ENCODE results near the gene ERCC6L.
A peak's percentile ranks its signal among the peaks of the same experiment; 100 is the strongest.

ERCC6L gene, protein sequence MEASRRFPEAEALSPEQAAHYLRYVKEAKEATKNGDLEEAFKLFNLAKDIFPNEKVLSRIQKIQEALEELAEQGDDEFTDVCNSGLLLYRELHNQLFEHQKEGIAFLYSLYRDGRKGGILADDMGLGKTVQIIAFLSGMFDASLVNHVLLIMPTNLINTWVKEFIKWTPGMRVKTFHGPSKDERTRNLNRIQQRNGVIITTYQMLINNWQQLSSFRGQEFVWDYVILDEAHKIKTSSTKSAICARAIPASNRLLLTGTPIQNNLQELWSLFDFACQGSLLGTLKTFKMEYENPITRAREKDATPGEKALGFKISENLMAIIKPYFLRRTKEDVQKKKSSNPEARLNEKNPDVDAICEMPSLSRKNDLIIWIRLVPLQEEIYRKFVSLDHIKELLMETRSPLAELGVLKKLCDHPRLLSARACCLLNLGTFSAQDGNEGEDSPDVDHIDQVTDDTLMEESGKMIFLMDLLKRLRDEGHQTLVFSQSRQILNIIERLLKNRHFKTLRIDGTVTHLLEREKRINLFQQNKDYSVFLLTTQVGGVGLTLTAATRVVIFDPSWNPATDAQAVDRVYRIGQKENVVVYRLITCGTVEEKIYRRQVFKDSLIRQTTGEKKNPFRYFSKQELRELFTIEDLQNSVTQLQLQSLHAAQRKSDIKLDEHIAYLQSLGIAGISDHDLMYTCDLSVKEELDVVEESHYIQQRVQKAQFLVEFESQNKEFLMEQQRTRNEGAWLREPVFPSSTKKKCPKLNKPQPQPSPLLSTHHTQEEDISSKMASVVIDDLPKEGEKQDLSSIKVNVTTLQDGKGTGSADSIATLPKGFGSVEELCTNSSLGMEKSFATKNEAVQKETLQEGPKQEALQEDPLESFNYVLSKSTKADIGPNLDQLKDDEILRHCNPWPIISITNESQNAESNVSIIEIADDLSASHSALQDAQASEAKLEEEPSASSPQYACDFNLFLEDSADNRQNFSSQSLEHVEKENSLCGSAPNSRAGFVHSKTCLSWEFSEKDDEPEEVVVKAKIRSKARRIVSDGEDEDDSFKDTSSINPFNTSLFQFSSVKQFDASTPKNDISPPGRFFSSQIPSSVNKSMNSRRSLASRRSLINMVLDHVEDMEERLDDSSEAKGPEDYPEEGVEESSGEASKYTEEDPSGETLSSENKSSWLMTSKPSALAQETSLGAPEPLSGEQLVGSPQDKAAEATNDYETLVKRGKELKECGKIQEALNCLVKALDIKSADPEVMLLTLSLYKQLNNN

DNA sequence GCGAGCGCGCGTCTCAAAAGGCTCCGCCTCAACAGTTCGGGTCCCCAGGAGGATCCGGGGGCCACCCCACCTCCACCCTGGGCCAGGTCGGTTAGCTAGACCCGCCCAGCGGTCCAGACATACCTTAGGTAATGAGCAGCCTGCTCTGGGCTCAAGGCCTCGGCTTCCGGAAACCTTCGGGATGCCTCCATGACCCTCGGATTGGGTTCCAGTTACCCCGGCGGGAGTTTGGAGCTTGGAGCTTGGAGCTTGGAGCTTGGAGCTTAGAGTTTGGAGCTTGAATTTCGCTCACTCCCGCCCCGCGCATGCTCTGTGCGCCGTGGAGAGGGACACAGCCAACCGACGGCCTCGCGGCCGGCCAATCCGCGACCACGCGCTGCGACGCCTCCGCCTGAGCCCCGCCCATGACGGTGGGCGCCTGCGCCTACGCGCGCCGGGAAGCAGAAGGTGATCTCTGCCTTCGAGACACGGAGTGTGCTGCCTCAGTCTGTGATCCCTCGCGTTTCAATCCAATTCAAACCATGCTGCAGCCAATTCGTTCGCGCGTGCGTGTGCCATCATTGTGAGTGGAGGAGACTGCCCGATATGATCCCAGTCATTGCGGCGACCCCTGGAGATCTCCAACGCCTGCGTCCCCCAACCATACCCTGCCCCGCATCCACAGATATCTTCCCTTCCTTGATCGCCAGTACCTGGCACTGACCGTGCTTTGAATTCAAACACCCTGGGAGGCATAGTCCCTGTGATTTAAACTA lies at the start of gene ERCC6L:
TSS of gene ERCC6L (minus strand) at position 307 of the 755 bp plus-strand sequence. CDS start at position 191, 116 bp downstream.
- DNase-seq (ENCODE audit: low read depth) = peak; percentile 88

DNA sequence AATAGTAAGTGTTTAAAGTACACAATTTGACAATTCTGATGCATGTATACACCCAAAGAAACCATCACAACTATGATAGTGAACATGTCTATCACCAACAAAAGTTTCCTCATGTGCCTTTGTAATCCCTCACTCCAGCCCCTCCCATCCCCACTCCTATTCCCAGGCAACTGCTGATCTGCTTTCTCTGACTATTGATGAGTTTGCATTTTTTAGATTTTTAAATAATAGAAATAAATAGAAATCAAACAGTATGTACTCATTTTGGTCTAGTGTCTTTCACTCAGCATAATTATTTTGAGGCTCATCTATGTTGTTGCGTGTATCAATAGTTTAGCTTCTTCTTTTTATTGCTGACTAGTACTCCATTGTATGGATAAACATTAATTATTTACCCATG lies 43.5 kb upstream of the ERCC6L start:
- DNase-seq (ENCODE audit: low read depth) = no peak

DNA sequence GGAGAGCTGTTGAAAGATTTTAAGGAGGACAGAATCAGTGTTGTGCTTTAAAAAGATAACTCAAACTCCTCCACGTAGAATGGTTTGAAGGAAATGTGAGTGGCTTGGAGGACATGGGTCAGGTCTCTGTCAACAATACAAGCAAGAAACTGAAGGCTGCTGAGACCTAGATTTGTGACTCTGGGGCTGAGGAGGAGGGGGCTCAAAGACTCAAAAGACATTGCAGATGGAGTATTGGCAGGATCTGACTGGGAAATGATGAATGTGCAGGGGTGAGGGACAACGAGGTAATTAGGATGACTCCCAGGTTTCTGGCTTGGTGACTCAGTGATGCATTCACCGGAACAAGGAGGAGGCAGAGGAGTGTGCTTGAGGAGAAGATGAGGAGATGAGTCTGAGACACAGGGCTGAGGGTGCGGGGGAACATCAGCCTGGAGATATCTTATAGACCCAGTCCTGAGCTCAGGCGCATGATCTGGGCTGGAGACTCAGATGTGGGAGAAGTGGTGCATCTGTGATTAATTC lies 41.6 kb upstream of the ERCC6L start:
- DNase-seq (ENCODE audit: low read depth) = peak; percentile 84

DNA sequence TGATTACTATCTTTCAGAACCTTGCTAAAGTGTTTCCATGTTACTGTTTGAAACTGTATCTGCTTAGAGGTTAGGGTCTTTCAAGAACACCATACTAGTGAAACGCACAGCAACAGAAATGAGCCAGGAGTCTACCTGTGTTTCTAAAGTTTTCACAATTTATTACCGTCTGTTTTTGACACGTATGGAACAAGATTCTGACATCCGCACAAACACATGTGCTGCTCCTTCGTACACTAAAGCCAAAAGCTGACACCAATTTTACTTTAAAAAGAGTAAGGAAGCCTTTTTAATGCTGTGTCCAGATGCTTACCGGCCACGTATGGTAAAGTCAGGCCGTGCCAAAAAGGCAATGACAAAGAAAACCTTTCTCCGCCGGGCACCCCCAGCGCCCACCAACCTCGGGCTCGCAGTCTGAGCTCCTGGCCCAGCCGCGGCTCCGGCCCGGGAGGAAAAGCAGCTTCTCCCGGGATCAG lies 37.7 kb upstream of the ERCC6L start:
- DNase-seq (ENCODE audit: low read depth) = no peak

DNA sequence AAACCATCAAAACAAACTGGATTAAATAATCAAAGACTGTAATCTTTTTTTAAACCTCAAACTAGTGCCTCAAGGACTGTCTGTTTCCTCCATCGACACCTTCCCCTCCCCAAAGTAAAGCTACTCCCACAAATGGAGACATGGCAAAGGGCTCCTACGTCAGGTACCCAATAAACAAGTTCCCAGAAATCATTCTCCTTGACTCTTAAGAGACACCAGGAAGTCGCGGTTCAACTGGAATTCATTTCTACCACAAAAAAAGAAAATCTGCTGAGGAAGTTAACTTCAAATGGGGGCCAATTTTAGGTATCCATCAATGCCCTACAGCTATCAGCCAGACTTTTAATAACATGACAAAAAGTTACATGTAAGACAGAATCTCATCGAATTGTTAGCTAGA lies 35.7 kb upstream of the ERCC6L start:
- peak; percentile 45 for DNase-seq (ENCODE audit: low read depth)

DNA sequence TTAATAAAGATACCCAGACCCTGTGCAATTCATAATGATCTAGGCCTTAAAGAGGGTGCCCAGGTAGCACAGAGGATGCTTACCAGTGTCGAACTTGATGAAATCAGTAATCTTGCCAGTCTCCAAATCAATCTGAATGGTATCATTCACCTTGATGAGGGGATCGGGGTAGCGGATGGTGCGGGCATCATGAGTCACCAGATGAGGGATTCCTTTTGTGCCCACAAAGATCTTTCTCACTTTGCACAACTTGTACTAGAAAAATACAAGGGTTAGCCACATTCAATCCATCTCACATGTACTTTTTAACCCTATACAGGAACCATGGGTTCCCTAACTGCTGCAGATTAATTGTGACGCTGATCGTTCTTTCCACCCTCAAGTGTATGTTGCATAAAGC lies 34.9 kb upstream of the ERCC6L start:
- peak; percentile 46 for DNase-seq (ENCODE audit: low read depth)

DNA sequence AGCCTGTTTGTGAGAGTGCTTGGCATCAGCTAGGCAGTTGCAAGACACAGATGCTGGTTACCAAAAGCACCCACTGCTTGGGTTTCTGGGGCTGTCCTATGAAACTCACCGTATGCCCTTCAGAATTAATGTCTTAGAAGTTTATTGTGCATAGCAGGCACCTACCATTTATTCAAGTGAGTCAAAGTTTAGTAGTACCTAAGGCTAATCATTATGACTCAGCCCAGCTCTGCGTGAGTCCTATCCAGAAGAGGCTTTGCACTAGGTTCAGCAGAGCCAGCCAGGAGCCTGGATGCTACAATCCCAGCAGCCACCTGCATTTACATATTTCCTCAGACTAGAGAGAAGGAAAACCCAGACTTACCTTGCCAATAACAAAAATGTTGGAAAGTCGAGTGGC lies 34.0 kb upstream of the ERCC6L start:
- peak; percentile 85 for DNase-seq (ENCODE audit: low read depth)

DNA sequence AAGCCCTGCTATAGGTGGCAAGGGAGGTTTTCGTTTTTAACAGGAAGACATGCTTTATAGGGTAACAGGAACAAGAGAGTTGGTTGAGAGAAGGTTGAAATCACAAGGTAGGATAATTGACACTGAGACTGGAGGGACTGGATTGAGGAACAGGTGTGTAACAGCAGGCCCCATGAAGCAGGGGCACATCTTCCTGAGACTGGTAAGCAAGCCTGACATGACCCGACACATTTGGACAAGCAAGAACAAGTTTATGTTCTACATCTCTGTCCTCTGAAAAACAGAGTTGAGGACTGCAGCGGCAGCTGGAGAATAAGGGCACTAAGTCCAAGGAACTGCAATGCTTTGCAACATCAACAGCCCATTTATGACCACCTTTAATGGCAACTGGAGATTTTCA lies 33.0 kb upstream of the ERCC6L start:
- DNase-seq (ENCODE audit: low read depth) = no peak

DNA sequence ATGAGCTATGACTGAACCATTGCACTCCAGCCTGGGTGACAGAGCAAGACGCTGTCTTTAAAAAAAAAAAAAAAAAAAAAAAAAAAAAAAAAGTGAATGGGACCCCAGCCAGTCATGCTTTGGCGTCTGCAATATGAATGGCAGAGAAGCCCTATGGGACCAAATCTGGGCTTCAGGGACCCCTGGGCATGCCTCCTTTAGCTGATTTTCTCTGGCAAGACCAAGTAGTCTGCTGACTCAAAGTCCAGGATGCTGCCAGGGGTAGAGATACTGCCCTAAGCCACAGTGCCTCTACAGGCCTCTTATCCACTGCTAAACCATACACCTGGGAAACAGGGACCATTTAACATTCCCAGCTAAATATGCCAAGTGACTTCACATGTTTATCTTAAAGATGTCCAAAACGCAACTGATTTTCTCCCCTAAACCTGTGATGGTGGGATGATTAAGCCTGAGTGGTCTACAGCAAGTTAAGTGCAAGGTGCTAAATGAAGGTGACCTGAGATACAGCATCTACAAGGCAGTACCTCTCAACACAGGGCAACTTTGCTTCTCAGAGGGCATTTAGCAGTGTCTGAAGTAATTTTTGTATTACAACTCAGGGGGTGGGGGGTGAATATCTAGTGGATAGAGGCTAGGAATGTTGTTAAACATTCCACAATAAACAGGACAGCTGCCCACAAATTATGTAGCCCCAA lies 32.4 kb upstream of the ERCC6L start:
- DNase-seq (ENCODE audit: low read depth) = no peak

DNA sequence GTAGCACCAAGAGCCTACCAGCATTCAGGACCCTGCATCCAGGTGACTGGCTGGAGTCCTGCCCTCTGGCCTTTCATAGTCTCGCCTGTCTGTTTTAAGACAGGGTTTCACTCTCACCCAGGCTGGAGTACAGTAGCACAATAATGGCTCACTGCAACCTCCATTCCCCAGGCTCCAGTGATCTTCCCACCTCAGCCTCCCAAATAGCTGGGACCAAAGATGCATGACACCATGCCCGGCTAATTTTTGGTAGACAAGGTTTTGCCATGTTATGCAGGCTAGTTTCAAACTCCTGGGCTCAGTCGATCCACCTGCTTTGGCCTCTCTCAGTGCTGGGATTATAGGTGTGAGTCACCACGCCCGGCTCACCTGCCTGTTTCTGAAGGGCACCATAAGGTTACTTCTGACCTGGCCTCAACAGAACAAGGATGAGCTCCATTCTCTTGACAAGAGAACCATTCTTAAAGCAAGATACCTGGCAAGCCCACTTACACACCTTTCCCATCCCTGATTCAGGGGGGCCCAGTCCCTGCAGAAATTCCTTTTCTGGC lies 31.6 kb upstream of the ERCC6L start:
- DNase-seq (ENCODE audit: low read depth) = no peak

DNA sequence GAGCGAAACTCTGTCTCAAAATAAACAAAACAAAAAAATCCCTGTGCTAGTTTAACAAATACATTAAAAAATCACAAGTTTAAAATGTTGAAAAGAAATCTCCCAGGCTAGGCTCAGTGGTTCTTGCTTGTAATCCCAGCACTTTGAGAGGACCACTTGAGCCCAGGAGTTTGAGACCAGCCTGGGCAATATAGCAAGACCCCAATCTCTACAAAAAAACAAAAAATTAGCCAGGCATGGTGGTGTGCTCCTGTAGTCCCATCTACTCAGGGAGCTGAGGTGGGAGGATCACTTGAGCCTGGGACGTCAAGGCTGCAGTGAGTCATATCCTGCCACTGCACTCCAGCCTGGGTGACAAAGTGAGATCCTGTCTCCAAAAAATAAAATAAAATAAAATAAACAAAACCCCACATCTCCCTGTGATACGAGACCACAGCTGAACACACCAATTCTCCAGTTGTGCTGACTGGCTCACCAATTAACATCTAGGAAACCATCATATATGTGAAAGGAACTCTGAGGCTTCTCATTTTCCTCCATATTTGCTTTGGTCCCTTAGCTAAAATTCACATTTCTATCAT lies 30.9 kb upstream of the ERCC6L start:
- DNase-seq (ENCODE audit: low read depth) = peak; percentile 74

DNA sequence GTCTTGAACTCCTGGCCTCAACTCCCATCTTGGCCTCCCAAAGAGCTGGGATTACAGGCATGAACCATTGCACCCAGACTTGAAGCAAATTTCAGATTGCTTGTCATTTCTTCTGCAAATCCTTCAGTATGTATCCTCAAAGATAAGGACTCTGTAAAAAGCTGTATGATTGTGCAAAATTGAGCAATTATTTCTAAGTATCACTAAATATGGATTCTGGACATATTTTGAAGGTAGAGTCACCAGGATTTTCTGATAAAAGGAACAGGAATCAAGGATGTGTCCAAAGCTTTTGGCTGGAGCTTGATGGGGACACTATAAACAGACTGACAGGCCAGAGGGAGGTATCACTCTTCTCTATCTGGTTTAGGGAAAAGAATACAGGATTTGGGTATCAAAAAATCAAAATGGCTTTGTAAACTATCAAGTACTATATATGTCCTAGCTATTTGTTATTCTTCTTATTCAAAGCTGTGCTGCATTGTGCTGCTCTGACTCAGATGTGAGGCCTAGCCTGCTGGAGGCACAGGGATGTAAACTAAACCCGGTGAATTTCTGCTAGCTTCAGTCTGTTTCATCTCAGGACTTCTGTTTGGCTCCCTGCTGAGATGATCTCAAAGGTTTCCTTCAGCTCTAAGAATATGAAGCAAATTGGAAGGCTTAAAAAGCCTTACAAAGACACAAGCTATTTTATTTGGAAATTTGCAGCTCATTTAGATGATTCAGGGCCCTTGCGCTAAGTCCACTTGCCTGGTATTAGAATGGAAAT lies 30.0 kb upstream of the ERCC6L start:
- DNase-seq (ENCODE audit: low read depth) = peak; percentile 59

DNA sequence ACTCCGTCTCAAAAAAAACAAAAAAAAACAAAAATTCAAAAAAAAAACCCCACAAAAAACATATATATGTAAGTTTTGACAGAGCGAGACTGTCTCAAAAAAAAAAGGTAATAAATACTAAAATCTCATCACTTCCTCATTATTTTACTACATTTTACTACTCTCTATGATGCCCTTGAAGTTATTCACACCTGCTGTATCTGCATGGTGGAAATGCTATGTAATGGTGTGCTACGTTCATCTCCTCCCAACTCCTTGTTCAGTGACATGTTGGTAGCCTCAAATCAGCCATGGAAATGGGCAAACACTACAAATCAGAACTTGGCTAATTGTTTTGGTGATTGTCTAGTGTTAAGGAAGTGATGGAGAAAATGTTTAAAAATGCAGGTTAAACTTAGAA lies 26.4 kb upstream of the ERCC6L start:
- DNase-seq (ENCODE audit: low read depth) = no peak

DNA sequence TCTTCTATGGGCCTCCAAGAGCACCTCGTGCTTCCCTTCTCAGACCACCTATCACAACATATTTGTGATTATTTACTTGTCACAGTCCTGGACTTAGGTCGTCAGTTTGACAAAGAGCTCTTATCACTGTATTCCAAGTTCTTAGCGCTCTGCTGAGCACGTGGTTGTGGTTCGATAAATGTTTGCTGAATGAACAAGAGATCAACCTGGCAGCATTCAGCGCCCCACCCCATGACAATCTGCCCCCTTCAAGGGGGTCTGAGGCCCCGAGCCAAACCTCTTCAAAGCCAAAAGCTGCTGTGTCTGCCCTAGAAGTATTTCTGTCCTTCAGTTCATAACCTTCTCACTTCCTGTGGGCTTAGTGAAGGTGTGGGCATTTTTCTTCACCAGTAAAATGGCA lies 23.2 kb upstream of the ERCC6L start:
- no peak for DNase-seq (ENCODE audit: low read depth)

DNA sequence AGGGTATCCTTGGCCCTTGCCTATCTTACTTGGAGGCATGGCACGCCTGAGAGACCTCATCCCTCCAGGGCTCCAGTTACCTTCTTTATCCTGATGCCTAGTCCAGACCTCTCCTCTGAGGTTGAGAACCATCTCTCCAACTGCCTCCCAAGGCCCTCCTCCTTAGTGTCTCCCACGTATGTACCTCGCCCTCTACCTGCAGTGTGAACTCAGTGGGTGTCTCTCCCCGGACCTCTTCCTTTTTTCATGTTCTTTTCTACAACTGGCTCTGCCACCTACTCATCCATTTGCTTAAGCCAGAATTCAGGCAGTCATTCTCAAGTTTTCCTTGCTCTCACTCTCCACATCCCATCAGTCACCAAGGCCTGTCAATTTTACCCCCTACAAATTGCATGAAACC lies 21.6 kb upstream of the ERCC6L start:
- DNase-seq (ENCODE audit: low read depth) = no peak

DNA sequence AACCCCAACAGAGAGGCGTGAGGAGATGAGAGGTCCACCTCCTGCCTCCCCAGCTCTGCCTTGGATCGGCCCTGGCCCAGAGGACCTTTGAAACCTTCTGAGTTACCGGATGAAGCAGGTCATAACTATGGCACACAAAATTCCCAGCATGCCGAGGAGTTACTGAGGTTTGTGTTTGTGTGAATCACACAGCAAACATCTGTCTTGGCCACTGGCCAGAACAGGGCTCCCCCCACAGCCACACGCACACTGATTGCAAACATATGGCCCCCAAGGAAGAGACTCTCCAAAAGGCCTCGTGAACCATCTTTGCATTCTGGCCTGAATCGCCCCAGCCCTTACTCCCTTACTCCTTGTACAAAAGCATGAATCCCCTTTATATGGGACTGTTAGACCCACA lies 19.3 kb upstream of the ERCC6L start:
- peak; percentile 78 for DNase-seq (ENCODE audit: low read depth)

DNA sequence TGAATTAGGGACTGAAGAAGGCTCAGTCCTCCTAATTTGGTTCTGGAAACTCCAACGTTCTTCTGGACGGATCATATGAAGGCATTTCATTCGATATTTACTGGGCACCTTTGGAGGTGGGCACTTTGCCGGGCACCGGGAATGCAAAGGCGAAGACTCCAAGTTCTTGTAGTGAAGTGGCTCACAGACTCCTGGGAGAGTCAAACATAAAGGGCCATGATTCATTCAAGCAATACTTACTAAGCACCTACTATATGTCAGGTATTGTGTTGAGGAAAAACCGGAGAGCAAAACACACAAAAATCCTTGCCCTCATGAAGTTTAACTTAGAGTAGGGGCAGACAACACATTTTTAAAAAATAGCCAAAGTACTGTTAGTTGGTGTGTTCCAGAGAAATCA lies 17.0 kb upstream of the ERCC6L start:
- DNase-seq (ENCODE audit: low read depth) = no peak

DNA sequence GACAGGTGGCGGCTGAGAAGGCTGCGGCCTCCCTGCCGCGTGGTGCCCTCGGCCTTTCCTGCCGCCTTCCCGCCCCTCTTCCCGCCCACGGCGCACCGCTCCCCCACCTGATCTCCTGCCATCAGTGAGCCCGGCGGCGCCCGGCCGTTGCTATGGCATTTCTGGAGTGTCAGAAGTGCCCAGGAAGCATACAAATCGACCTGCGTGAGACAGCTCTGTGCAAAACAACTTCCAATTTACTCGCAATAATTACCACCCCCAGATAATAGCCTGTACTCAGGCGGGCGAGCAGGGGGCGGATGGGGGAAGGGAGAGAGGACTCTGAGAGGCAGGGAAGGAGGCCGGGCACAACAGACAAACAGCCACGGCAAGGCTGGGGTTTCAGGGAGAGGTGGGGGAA lies 16.6 kb upstream of the ERCC6L start:
- DNase-seq (ENCODE audit: low read depth) = no peak

DNA sequence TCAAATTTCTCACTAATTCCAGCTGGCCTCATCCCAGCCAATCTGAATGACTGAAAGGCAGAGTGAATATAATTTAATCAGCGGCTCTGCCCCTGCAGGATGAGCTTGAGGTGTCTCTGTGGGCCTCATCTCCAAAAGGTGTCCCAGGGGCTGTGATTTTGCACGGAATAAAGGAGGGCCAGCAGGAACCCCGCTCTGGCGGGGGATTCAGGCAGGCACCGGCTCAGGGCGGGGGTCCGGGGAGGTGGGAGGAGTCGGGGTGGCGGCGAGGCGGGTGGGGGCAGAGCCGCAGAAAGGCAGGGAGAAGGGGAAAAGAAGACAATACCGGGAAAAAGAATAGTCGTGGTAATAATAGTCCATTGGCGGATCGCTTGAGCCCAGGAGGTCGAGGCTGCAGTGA lies 16.0 kb upstream of the ERCC6L start:
- DNase-seq (ENCODE audit: low read depth) = no peak
